Neural cell (in vitro differentiated cells): ENCODE data around the gene TMEM132C. TPM values are rescaled to one million over a fixed set of nuclear protein-coding genes. Genes with fewer than 3 reads are reported as not detected.

Experiments used
- H2AFZ ChIP-seq: fragments of 200-600, 300-800 bp; sonication (generic), shearing (Covaris generic); 2 replicates; pipeline ENCODE4 v1.6.0; 2014; ENCODE audit warnings: low read depth, mild to moderate bottlenecking, antibody characterized with exemption, low read length, moderate library complexity
- H3F3A ChIP-seq: fragments of 200-600 bp; shearing (Covaris generic); 2 replicates; pipeline ENCODE4 v1.6.1; 2016; ENCODE audit warnings: mild to moderate bottlenecking, moderate library complexity, mixed read lengths, antibody characterized with exemption, low read length; ENCODE audit not compliant: insufficient read depth, poor library complexity, severe bottlenecking
- H3K27ac ChIP-seq: fragments of 200-600, 300-800 bp; sonication (generic), shearing (Covaris generic); 2 replicates; pipeline ENCODE4 v1.5.1; 2014; ENCODE audit warnings: mild to moderate bottlenecking, low read length, moderate library complexity
- H3K27me3 ChIP-seq: fragments of 300-800, 200-600 bp; sonication (generic), shearing (Covaris generic); 2 replicates; pipeline ENCODE4 v1.6.0; 2014; ENCODE audit warnings: mild to moderate bottlenecking, low read depth, low read length, moderate library complexity; ENCODE audit not compliant: insufficient read depth
- H3K36me3 ChIP-seq: fragments of 300-800, 200-600 bp; sonication (generic), shearing (Covaris generic); 2 replicates; pipeline ENCODE4 v1.5.1; 2014; ENCODE audit warnings: mild to moderate bottlenecking, antibody characterized with exemption, low read length, moderate library complexity; ENCODE audit not compliant: insufficient read depth
- H3K4me2 ChIP-seq: fragments of 300-800, 200-600 bp; sonication (generic), shearing (Covaris generic); 2 replicates; pipeline ENCODE4 v1.6.0; 2014; ENCODE audit warnings: mild to moderate bottlenecking, low read length
- H3K4me3 ChIP-seq: fragments of 300-800, 200-600 bp; sonication (generic), shearing (Covaris generic); 2 replicates; pipeline ENCODE4 v1.5.1; 2014; ENCODE audit warnings: mild to moderate bottlenecking, low read length, moderate library complexity
- H3K79me2 ChIP-seq: fragments of 200-600 bp; shearing (Covaris generic); replicated peaks from 2 replicates; pipeline ENCODE4 v1.6.0; 2014; ENCODE audit warnings: mild to moderate bottlenecking, low read length, moderate library complexity; ENCODE audit not compliant: insufficient read depth
- H3K9ac ChIP-seq: fragments of 300-800, 200-600 bp; sonication (generic), shearing (Covaris generic); 2 replicates; pipeline ENCODE4 v1.6.1; 2016; ENCODE audit warnings: mild to moderate bottlenecking, low read length, mixed read lengths
- H3K9me2 ChIP-seq: fragments of 200-600 bp; shearing (Covaris generic); 2 replicates; pipeline ENCODE4 v1.6.1; 2016; ENCODE audit warnings: mild to moderate bottlenecking, low read length, mixed read lengths; ENCODE audit not compliant: insufficient read depth
- H3K9me3 ChIP-seq: fragments of 200-600, 300-800 bp; sonication (generic), shearing (Covaris generic); 2 replicates; pipeline ENCODE4 v1.6.1; 2016; ENCODE audit warnings: mild to moderate bottlenecking, mixed run types, low read length, moderate library complexity, mixed read lengths
- H4K20me1 ChIP-seq: fragments of 200-600 bp; shearing (Covaris generic); 2 replicates; pipeline ENCODE4 v1.6.1; 2016; ENCODE audit warnings: mild to moderate bottlenecking, mixed run types; ENCODE audit not compliant: insufficient read depth
- CTCF ChIP-seq: fragments of 450-650 bp; IDR thresholded peaks from 2 replicates; pipeline ENCODE4 v1.5.1; 2014; ENCODE audit warnings: antibody characterized with exemption, mild to moderate bottlenecking, moderate library complexity; ENCODE audit not compliant: poor library complexity, severe bottlenecking
- EP300 ChIP-seq: fragments of 450-650 bp; conservative IDR thresholded peaks from 2 replicates; pipeline ENCODE4 v1.6.1; 2014; ENCODE audit warnings: antibody characterized with exemption, mild to moderate bottlenecking, moderate library complexity; ENCODE audit not compliant: poor library complexity, severe bottlenecking
- EZH2 ChIP-seq: fragments of 200-600, 300-800 bp; shearing (Covaris generic), sonication (generic); IDR thresholded peaks from 2 replicates; pipeline ENCODE4 v1.6.1; 2014; ENCODE audit warnings: antibody characterized with exemption, low read length, borderline replicate concordance, mild to moderate bottlenecking; ENCODE audit not compliant: insufficient read depth, poor library complexity, severe bottlenecking
- MXI1 ChIP-seq: fragments of 450-650 bp; conservative IDR thresholded peaks from 2 replicates; pipeline ENCODE4 v1.6.1; 2014; ENCODE audit warnings: antibody characterized with exemption, mild to moderate bottlenecking; ENCODE audit not compliant: poor library complexity, severe bottlenecking
- POLR2AphosphoS5 ChIP-seq: IDR thresholded peaks from 2 replicates; pipeline ENCODE4 v1.6.1; 2012
- RAD21 ChIP-seq: fragments of 450-650 bp; conservative IDR thresholded peaks from 2 replicates; pipeline ENCODE4 v1.6.1; 2014; ENCODE audit warnings: antibody characterized with exemption, mild to moderate bottlenecking, moderate library complexity
- REST ChIP-seq: IDR thresholded peaks from 2 replicates; pipeline ENCODE4 v1.6.1; 2012; ENCODE audit warnings: borderline replicate concordance
- SMC3 ChIP-seq: fragments of 450-650 bp; conservative IDR thresholded peaks from 2 replicates; pipeline ENCODE4 v1.6.1; 2014; ENCODE audit warnings: antibody characterized with exemption, mild to moderate bottlenecking, moderate library complexity; ENCODE audit not compliant: poor library complexity
- TAF1 ChIP-seq: IDR thresholded peaks from 2 replicates; pipeline ENCODE4 v1.6.1; 2012; ENCODE audit warnings: low read depth
- polyA plus RNA-seq: library from polyadenylated mRNA; depleted of rRNA; stranded (reverse); fragments of >200 nt; gene quantifications from 2 replicates; pipeline ENCODE4 v1.2.3, GENCODE V29; 2014

The TMEM132C gene
- polyA plus RNA-seq, 1 donor from 2014 or later: 0.06 TPM

GRCh38 chr12:128468926-128469325 is 202.0 kb downstream of the TMEM132C start:
- Histone ChIP-seq H3K9me2 (no peaks in the 10 kb centered on the region), H3F3A (no peaks in the 10 kb centered on the region), H4K20me1 (no peaks in the 10 kb centered on the region), H3K4me2 (no peak overlapping the region), H3K9me3 (no peaks in the 10 kb centered on the region), H3K27ac (no peak overlapping the region), H3K4me3 (no peak overlapping the region), H3K36me3 (no peaks in the 10 kb centered on the region), H3K9ac (no peak overlapping the region), H3K27me3 (no peaks in the 10 kb centered on the region), H3K79me2 (no peaks in the 10 kb centered on the region), H2AFZ (no peak overlapping the region)
- TF ChIP-seq EP300: no peak
- no peak for TF ChIP-seq EZH2
- TF ChIP-seq MXI1: no peak
- no peak for TF ChIP-seq CTCF
- TF ChIP-seq TAF1: no peak
- no peak for TF ChIP-seq POLR2AphosphoS5
- TF ChIP-seq REST: no peak
- TF ChIP-seq SMC3: no peak
- no peak for TF ChIP-seq RAD21

GRCh38 chr12:128471491-128471890 is 204.5 kb downstream of the TMEM132C start:
- Histone ChIP-seq H3K27me3 (no peaks in the 10 kb centered on the region), H3K4me2 (no peak overlapping the region), H3K27ac (no peak overlapping the region), H3K36me3 (no peaks in the 10 kb centered on the region), H3K79me2 (no peaks in the 10 kb centered on the region), H3K9me2 (no peaks in the 10 kb centered on the region), H4K20me1 (no peaks in the 10 kb centered on the region), H3K9ac (no peak overlapping the region), H3K4me3 (no peak overlapping the region), H3F3A (no peaks in the 10 kb centered on the region), H3K9me3 (no peaks in the 10 kb centered on the region), H2AFZ (no peak overlapping the region)
- TF ChIP-seq POLR2AphosphoS5 (no peak), EZH2 (no peak), REST (no peak), TAF1 (no peak), SMC3 (no peak), CTCF (no peak), MXI1 (no peak), RAD21 (no peak), EP300 (no peak)
